ENCODE measurements around the gene NPR3.
A peak's percentile ranks its signal among the peaks of the same experiment; 100 is the strongest.

NPR3 gene, protein sequence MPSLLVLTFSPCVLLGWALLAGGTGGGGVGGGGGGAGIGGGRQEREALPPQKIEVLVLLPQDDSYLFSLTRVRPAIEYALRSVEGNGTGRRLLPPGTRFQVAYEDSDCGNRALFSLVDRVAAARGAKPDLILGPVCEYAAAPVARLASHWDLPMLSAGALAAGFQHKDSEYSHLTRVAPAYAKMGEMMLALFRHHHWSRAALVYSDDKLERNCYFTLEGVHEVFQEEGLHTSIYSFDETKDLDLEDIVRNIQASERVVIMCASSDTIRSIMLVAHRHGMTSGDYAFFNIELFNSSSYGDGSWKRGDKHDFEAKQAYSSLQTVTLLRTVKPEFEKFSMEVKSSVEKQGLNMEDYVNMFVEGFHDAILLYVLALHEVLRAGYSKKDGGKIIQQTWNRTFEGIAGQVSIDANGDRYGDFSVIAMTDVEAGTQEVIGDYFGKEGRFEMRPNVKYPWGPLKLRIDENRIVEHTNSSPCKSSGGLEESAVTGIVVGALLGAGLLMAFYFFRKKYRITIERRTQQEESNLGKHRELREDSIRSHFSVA

DNA sequence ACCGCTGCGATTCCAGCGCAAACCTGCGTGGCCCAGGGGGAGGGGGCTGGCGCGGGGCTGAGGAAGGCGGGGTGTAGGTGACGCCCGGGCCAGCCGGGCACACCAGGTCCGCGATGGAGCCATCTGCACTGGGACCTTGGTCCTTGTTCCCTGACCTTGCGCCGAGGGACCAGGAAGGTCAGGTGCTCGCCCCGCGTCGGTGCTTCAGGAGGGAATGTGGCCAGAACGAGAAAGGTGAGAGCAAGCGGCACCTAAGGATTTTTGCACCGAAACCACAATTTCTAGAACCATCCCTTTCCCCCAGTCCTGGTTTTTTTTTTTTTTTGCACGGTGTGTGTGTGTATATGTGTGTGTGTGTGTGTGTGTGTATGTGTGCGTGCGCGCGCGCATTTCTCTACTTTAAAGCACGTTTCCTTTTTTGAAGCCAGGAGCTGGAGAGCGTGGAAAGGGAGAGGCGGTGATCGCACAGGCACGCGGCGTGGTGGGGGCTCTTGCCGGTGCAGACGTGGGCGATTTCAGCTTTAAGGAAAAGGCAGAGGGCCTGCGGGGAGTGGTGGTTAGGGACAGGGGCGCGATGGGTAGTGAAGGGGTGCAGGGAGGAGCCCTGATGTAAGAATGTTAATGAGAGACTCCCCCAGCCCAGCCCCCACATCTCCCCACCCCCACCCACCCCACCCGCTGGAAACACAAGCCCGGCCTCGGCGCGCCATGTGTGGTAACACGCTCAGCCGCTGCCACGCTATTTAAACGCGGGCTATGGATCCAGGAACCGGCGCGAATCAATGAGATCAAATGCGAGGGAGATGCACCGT, at the start of gene NPR3:
Gene NPR3, plus strand, starts transcription at position 772 of the 812 bp plus-strand sequence. CDS start 456 bp downstream, outside the sequence.
- DNase-seq = no peak

DNA sequence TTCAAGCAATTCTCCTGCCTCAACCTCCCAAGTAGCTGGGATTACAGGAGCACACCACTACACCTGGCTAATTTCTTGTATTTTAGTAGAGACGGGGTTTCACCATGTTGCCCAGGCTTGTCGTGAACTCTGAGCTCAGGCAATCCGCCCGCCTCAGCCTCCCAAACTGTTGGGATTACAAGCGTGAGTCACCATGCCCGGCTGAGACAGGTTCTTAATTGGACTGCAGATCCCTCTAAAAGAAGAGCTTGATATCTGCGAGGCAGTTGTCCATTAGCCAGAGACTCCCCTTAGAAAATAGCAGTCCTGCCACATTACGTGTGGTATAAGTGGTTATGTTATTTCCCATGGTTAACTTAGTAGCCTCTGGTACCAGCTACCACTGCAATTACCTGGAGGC, 46.6 kb upstream of the NPR3 start:
- DNase-seq = no peak

DNA sequence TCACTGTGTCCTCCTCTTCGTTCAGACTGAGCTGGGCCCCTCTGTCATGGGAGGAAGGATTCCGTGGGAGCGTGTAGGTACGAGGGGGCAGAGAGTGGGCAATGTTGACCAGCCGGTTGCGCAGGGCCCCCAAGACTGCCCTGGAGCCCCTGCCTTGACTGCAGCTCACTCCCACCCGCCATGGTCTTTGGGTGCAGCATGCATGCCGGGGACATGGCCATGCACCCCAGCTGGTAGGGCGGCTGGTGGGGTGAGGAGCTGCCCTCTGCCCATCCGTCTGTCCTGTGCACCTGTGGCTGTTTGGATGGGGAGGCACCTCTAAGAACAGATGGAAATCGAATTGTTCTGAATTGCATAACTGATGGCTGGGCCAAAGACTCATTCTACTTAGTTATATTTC, 42.6 kb upstream of the NPR3 start:
- no peak for DNase-seq

DNA sequence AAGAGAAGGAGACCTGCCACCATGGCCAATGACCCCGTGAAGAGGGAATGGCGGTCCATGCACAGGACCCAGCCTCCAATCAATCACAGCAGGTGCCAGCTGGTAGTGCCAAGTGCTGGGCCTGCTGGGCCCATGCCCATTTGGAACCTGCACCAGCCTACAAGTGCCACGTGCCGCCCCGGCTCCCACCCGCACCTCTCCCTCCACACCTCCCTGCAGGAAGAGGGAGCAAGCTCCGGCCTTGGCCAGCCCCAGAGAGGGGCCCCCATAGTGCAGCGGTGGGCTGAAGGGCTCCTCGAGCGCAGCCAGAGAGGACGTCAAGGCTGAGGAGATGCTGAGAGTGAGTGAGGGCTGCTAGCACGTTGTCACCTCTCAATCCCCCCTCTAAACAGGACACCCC, 37.8 kb upstream of the NPR3 start:
- DNase-seq = no peak

DNA sequence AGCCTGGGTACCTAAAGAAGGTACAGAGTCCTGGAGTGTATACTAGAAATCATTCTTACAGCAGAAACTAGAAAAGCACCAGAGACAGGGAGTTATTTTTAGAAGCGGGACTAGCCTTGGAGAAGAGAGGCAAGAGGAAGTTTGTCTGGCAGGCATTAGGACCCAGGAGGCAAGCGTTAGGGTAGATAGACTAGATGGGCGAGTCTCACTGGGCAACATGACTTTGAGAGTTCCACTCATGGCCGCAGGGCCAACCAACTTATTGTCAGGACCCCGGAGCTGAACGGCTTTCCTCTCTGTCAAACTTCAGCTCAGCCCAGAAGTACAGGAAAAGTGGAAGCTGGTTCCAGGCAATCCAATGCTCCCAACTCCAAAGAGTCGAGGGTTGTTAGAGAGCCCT, 34.1 kb upstream of the NPR3 start:
- no peak for DNase-seq

DNA sequence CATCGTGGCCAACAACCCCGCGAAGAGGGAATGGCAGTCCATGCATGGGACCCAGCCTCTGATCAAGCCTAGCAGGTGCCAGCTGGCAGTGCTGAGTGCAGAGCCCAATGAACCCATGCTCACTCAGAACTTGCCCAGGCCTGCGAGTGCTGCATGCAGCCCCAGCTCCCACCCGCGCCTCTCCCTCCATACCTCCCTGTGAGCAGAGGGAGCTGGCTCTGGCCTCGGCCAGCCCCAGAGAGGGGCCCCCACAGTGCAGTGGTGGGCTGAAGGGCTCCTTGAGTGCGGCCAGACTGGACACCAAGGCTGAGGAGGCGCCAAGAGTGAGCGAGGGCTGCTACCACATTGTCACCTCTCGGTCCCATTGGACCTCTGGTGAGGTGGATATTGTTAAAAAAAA, 32.6 kb upstream of the NPR3 start:
- no peak for DNase-seq

DNA sequence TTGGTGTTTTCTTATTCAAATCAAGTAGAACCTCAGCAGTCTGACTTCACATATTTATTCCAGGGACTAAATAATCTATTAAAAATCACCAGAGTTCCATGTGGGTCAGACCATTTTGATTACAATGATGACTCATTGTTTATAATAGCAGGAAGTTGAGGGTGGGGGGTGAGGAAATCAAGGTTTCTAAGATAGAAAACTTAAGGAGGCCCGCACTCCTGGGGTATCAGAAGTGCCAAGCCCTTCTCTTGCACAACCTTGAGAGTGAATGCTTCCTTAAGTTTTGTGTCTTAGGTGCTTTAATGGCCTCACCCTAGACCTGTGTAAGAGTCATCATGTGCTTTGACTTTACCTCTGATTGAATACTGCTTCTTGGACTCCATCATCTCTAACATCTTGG, 31.9 kb upstream of the NPR3 start:
- no peak for DNase-seq

DNA sequence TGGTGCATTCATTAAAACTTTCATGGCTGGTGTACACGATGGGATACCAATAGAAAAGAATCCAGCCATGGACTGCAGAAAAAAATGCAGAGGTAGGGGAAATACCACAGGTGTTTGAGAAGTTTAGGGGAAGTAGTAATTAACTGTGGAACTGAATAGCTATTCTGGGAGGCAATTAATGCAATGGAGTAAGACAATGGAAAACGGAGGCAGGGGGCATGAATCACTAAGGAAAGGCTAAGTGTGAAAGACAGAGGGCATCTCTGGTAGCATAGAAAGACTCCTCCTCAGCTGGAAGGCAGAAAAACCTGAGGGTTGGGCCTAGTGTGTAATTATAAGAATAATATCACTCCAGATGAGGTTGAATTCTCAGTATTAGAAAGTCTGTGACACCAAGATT, 30.9 kb upstream of the NPR3 start:
- no peak for DNase-seq

DNA sequence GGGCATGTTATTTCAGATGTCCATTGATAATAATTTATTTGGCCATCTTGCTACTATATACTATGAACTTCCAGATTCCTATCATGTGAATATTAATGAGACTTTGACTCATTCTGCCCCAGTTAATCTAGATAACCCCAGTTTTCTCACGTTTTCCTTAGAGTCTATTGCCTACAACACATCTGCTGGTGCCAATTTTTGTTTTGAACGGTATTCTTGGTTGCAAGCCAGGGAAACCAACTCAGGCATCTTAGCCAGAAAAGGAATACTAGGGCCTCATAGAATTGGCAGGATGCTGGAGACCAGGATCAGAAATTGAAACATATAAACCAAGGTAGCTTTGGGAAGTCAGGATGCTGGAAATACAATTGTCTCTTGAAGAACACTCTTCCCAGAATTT, 28.0 kb upstream of the NPR3 start:
- DNase-seq = no peak

DNA sequence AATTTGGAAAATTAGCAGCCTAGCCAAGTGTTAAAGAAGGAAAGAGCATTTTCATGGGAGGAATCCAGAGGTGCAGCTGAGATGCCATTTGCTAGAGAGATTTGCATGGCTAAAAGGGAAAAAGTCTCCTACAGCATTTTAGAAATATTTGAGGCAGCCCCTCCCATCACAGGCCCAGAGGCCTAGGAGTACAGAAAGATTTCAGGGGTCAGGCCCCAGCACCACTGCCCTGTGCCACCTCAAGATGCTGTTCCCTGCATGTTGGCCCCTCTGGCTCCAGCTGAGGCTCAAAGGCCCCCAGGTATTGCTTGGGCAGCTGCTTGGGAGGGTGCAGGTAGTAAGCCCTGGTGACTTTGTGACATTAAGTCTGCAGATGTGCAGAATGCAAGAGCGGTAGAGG, 26.9 kb upstream of the NPR3 start:
- DNase-seq = no peak

DNA sequence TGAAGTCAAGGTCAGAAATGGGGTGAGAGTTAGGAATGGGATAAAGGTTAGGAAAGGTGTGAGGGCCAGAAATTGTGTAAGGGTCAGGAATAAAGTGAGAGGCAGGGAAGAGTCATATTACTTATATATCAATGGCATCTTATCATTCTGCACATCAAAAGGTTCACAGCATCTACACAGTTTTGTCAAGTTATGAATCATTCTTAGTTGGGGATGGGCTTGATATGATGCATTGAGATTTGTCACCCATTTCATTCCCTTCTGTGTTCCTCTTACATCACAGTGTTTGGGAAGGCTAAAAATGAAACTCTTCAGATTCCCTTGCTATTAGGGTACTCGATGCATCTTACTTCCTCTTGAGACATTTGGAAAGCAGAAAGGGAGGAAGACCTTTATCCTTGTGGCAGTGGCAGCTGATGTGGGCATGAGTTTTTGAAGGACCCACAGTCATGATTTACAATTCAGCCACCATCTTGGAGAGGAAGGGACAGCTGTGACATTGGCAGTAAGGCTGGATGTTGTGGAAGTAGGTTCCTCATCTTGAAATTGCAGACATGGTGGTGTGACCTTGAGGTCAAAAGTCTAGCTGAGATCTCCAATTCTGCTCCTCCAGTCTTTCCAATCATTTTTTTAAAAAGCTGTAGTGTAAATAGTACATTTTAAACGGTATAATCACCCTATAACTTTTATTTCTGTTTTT, 24.2 kb upstream of the NPR3 start:
- no peak for DNase-seq

DNA sequence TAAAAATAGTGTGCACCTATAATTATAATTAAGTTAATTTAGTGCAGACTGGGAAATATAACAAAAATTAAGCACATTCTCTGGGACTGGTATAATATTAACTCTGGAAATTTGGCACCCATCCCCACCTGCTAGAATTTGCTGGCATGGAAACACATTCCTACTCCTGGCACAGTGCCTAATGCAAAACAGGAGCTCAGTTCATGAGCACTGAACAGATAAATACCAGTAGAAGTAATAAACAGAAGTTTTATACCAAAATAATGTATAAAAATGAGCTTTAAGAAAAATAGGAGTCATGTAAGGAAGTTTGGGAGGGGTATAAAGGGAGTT, 23.7 kb upstream of the NPR3 start:
- no peak for DNase-seq

DNA sequence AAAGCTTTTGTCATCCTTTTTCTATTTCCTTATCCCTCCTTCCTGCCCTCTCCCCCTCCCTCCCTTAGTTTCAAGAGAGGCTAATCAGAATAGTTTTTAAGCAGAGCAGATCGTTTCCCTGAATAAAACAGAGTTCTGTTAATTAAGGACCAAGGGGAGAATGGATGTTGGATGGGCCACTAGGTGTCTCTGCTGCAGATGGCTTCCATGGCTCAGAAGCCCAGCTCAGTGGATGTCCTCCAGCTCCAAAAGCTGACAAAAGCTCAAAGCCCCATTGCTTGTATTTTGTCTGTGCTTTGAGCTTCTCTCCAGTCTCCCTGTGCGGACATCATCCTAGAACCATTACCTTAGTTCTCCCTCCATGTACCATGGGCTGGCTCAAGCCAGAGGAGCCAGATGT, 21.0 kb upstream of the NPR3 start:
- no peak for DNase-seq

DNA sequence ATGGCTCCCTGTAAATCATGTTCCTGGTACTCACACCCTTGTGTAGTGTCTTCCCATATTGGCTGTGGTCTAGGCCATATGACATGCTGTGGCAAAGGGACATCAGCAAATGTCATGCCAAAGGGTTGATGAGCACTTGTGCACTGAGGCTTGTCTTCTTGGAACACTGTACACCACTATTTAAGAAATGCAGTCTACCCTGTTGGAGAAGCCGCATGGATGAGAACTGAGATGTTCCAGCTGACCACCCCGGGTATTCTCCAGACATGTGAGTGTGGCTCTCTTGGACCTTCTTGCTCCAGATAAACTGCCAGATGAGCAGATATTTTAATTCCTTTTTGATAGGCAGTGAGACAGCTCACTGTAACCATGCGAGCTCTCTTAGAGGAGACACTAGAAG, 20.5 kb upstream of the NPR3 start:
- DNase-seq = no peak

DNA sequence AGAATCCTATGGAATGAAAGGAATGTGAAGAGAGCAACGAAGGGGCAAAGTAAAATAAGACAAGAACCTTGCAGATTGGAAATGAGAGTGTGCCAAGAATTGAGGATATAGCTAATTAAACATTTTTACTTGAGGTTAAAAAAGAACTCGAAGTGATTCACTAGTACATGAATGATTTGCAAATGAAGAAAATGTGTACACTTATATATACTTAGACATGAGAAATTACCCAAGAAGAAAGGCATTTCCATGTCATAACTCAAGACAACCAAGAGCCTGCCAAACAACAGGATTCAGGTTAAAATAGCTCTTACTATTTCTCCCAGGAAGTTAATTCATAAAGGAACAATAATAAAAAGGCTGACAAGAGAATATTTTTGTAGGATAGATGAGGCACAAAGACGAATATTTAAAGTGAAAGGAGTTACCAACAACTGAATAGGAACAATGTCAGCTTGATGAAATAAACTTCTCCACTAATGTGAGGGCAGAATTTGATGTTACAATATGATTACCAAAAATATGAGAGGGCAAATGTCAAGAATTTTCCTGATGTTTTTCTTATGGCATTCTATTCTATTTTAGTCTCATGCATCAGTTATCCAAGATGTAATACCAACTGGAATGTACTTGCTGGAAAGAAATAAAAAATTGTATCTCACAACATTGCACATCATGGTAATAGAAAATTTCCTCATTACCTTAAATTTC, 18.9 kb upstream of the NPR3 start:
- no peak for DNase-seq

DNA sequence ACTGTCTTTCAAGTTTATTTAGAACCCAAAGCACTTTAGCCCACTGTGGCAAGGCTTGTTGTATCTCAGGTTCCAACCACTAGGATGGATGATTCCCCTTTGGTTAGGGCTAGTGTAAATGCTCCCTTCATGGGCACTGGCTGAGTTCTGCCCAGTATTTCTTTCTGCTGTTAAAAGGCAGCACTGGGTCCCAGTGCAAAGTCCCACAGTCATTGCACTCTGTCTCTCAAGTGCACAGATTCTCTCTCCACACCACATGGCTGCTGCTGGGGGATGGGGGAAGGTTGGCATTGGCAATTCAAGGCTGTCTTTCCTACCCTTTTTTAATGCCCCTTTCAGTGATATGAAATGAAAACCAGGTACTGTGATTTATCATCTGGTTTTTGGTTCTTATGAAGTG, 7.2 kb upstream of the NPR3 start:
- no peak for DNase-seq

DNA sequence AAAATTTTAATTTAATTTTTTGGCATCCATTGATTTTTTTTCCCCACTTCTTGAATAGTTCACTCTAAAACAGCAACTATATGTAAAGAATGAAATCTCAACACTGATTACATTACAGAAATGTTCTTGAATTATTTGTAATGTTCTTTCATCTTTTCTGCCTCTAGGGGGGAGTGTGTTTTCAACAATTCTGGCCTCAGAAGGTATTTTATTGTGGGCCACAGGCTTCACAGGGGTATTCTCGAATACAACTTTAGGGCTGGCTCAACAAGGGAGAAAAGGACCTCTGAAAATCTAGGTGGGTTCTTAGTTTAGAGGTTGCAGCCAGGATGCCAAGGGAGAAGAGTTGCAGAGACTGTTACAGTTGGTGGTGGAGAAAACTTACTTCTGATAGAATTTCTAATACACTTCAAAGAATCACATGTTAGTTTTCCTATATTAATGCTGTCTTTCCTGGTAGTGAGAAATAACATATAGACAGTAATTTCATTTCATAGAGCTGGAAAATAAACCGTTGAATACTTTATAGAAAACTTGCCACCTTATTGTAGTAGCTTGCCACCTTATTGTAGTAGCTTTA, 3.6 kb upstream of the NPR3 start:
- DNase-seq = no peak

DNA sequence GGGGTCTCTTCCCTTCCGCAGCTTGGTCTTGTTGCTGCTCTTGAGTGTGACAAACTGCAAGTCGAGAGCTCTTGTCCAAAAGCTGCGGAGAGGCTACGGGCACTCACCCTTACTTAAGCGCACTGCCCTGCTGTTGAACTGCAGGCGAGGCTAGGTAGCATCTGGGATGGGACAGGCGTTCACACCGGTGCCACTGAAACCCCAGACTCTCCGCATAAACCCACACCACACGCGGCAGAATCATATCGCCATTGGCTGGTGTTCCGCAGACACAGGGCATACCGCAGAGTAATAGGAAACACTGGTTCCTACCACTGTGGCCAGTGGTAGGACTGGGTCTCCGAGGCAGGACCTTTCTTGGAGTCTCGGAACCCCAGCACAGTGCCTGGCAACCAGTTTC, 2.2 kb upstream of the NPR3 start:
- no peak for DNase-seq

DNA sequence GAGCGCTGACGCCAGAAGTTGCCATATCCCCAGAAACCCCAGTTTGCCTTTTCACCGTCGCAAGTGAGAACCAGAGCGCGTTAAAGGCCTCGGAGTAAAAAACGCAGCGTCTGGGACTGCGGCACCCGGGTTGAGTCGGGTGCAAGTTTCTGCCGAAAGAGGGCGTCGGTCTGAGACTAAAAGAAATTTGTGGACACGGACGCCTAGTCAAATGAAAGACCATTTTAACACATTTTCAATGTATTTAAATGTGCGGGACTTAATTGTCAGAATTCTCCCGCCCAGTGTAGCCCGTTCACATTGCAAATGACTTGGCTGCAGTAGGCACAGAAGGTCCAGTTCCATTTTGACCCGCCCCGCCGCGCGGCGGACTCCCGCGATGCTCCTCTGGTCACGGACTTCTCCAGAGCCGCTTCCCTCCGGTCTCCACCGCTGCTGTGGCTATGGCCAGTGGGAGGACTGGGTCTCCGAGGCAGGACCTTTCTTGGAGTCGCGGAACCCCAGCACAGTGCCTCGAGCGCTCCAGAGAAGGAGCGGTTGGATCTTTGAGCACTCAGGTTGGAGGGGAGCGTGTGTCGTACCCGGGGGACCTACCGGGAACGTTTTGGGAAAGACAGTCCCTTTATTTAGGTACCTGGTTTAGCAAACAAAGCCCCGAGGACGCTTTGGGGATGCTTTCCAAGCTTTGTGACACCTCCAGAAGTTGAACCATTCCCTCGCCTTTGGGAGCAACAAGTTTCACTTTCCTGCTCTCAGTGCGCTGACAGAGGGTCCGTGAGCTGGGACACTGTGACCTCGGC, 1.2 kb upstream of the NPR3 start:
- peak; percentile 22 to 37 for DNase-seq

DNA sequence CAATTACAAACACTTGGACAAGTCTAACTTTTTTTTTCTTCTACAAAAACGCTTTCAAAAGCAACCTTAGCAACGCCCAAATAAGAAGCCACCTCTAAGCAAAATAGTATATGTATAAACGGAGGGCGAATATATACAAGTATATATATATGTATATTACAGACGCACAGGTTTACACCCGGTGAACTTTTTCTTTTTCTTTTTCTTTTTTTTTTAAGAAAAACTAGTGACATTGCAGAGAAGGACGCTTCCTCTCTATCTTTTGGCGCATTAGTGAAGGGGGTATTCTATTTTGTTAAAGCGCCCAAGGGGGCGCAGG, 200 bp downstream of the NPR3 start:
- DNase-seq = no peak

DNA sequence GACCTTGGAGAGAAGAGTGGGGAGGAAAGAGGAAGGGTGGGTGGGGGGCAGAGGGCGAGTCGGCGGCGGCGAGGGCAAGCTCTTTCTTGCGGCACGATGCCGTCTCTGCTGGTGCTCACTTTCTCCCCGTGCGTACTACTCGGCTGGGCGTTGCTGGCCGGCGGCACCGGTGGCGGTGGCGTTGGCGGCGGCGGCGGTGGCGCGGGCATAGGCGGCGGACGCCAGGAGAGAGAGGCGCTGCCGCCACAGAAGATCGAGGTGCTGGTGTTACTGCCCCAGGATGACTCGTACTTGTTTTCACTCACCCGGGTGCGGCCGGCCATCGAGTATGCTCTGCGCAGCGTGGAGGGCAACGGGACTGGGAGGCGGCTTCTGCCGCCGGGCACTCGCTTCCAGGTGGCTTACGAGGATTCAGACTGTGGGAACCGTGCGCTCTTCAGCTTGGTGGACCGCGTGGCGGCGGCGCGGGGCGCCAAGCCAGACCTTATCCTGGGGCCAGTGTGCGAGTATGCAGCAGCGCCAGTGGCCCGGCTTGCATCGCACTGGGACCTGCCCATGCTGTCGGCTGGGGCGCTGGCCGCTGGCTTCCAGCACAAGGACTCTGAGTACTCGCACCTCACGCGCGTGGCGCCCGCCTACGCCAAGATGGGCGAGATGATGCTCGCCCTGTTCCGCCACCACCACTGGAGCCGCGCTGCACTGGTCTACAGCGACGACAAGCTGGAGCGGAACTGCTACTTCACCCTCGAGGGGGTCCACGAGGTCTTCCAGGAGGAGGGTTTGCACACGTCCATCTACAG, 760 bp downstream of the NPR3 start:
- DNase-seq = no peak

Data from hippocampal formation (tissue), 2 donors.